ENCODE results near the gene F8.
"Not testable (repeated sequence)": the region's sequence is repeated elsewhere in the genome, so short reads cannot be mapped to it uniquely, and the experiment has no call there.

Gene F8

DNA sequence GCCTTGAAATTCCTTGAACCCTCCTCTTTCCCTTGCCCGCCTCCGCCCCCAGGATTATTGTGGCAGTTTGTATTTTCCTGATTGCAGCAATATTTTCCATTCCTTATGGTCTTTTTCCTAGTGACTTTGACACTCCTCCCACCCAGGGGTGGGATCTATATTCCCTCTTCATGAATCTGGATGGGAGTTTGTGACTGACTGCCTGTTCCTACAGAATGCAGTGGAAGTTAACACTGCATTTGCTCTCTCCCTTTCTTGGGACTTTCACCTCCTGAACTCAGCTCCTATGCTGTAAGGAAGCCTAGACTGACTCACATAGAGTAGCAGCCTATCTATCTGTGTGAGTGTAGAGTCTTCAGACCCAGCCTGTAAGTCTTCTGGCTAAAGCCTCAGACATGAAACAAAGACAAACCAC is 6.4 kb upstream of the F8 start:
- DNase-seq: no peak

DNA sequence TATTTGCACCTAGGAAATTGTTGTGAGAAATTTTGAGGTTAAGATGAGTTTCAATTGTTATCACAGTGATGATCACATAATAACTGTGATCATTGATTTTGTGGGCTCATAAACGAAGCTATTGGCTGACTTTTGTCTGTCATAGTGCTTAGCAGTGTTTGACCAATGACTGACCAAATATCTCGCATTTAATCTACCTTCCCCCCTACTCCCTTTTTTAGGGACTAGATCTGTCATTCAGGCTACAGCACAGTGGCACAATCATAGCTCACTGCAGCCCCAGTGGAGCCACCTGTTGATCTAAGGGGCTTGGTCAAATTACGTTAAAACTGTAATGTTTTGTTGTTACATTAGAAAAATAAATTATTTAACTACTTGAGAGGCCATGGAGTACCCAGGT is 5.6 kb upstream of the F8 start:
- DNase-seq: peak; percentile 8

DNA sequence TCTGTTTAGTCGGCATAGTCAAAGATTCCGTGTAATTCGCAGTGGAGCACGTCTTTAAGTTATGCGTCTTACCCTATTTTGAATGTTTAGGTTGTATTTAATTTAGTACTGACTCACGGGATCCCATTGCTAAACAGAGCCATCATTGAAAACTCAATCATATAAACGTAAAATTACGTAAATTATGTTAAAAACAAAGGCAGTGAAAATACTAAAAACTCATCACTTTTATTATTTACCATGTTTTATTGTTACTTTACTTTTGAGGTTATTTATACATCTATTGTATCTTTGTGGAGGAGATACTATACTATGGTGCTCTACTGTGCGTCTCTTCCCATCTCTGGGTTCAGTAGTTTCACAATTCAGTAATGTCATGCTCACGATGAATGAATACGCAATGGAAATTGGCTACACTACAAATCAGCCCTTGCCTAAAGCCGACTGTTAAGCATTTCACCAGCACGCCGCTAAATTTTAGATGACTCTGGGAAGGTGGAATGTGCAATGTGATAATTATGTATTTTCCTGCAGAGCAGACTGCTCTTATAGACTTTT is 5.1 kb upstream of the F8 start:
- DNase-seq: peak; percentile 44

- peak; percentile 97 for DNase-seq
Measured at GRCh38 chrX:155026727-155027508, 4.4 kb upstream of the F8 start, which contains the start of gene FUNDC2. Gene FUNDC2, plus strand, starts transcription at chrX:155026844. Its CDS starts 95 bp downstream, at chrX:155026939.

GRCh38 chrX:155026420-155026726 is 3.9 kb upstream of the F8 start:
- DNase-seq: no peak

DNA sequence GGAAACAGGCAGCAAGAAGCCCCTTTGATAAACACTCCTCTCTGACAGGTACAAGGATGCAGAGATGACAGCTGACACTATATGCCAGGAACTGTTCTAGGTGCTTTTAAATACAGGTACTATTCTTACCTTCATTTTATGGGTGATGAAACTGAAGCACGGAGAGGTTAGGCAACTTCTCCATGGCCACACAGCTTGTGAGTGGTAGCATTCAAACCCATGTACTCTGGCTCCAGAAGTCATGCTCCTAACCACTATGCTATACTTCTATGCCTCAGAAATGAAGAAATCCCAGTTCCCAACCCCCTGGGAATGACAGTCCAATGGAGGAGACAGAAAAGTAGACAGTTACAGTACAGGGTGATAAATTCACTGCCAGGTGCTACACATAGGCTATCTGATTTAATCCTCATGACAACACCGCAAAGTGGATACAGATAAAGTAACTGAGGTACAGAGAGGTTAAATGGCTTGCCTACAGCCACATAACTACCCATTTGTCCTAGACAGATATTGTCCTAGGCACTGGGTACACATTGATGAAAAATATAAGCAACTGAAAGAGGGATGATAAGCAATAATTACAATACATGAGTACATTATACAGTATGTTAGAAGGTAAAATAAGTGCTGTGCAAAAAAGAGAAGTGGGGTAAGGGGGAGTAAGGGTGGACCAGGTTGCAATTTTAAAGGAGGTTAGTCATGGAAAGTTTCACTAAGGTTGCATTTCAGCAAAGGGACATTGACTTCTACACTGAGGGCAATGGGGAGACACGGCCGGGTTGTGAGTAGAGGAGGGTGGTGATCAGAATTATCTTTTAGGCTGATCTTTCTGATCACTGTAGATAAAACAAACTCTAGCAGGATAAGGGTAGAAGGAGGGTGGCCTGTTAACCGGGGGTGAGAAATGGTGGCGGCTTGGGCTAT is 1.6 kb upstream of the F8 start:
- no peak for DNase-seq

DNA sequence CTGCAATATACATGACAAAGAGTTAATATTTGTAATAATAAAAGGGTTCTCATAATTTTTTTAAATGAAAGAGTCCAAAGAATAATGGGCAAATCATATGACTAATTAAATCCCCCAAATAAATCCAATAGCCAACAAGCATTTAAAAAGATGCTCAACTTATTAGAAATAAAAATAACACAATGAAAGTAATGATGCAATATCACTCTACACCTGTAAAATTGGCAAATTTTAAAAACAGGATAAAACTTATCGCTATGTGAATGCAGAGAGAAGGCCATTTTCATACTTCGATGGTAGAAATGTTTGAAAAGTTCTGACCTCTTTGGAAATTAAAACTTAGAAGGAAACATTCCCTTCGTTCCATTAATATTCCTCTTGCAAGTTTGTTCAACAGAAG is 1.9 kb downstream of the F8 start:
- no peak for DNase-seq

DNA sequence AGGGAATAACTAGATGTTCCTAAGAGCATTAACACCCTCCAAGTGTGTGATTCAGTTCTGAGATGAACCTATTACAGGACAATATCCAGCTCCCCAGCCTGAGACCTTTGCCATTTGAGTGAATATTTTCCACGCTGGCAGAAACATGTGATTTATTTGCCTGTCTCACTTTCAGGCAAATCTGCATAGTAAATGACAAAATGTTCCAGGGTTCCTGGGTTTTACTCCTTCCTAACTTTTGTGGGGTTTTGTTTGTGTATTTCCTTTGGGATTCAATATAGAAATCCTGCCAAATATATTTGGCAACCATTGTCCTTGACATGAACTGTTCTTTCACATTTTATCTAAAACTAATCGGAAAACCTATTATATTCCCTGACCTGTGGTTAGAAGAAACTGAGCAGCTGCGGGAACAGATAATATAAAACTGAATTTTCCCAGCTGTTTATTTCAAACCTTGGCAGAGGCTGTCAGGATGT is 12.5 kb downstream of the F8 start:
- DNase-seq: no peak

GRCh38 chrX:155008578-155008977 is 13.9 kb downstream of the F8 start:
- DNase-seq: not testable (repeated sequence)

DNA sequence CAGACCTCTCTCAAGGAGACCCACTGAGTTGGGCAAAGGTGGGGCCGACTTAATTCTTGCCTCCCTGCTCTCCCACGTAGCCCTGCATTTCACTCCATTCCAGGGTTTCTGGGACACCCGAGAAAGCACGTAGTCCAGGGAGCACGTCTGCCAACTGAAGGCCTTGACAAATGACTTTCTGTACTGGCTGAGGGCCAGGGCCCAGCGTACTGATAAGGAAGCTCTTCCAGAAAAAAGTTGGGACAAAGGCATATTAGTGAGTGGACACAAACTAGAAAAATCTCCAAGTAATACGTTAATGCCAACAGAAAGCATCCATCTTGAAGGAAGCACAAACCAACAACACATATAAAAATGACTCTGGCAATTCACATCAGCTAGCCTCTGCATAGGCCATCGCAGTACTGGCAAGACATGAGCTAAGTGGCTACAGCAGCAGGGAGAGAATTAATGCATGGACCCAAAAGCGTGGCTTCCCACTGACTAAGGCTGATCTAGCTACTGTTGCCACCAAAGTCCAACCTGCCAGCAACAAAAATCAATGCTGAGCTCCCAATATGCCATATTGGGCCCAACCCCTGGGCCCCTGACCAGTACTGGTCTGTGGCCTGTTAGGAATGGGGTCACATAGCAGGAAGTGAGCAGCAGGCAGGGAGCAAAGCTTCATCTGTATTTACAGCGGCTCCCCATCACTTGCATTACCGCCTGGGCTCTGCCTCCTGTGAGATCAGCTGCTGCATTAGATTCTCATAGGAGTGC is 15.4 kb downstream of the F8 start:
- not testable (repeated sequence) for DNase-seq

DNA sequence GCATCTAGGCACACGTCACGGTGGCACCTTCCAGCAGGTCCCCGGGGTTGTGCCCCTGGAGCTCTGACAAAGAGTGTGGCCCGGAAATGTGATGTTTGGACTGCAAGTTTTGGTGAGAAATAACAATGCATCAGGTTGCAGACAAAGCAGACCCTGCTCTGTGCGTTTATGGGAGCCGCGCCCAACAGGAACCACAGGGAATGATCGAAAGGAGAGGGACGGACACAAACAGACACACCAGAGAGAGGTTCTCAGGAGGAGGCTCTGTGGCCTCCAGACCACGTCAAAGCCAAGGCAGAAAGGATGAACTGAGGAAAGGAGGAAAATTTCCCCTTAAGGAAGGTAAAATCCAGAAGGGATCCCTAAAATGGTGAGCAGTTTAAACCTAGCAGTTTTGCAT is 16.1 kb downstream of the F8 start:
- DNase-seq: not testable (repeated sequence)

- no peak for DNase-seq
Measured at GRCh38 chrX:155005190-155005589, 17.3 kb downstream of the F8 start.

- DNase-seq: no peak
Measured at GRCh38 chrX:155001873-155002272, 20.6 kb downstream of the F8 start.

- no peak for DNase-seq
Measured at GRCh38 chrX:155000841-155001240, 21.7 kb downstream of the F8 start.

DNA sequence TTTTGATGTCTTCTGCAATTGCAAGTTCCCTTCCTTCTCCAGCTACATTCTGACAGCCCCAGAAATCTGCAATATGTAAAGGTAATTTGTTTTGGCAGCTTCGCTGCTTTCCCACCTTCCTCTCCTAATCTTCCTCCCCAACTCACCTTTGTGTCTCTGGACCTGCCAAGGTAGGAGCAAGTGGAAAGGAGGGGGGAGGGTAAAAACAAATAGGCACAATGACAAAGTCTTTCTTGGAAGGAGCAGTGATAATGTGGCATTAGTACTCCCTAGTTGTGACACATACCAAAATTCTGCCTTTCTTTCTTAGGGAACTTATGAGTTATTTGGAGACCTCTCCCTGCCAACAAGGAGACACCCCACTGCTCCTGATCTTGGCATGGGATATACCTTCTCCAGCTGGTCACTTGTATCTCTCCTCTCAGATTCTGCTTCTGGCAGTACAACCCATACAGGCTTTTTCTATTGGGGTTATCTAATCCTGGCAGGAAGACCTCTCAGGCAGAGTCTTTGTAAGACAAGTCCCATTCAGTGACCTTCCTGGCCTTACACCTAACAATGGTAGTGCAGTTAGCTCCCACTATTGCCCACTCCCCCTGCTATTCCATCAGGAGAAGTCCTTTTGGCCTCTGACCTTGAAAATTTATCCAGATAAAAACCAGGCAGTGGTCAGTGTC is 24.2 kb downstream of the F8 start:
- no peak for DNase-seq

GRCh38 chrX:154991476-154991875 is 31.0 kb downstream of the F8 start:
- no peak for DNase-seq

GRCh38 chrX:154991039-154991438 is 31.5 kb downstream of the F8 start:
- no peak for DNase-seq

GRCh38 chrX:154990496-154990895 is 32.0 kb downstream of the F8 start:
- no peak for DNase-seq

DNA sequence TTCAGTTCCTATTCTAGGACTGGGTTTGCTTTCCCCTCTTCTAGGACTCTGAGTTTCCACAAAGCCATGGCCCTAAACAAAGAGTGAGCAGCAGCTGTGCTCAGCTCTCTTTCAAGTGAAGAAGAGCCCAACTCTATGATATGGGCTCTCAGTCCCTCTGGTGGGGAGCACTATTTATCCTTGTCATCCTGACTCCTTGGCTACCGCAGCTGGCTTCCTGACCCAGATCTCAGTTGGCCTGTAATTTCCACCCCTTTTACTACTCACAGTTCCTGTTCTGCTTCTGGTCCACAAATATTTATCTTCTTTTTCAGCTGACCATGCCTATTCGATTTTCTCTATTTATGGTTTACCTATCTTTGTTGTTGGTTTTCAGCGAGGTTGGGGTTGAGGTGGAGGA is 33.8 kb downstream of the F8 start:
- no peak for DNase-seq

GRCh38 chrX:154987940-154988339 is 34.6 kb downstream of the F8 start:
- no peak for DNase-seq

GRCh38 chrX:154986826-154987575 is 35.5 kb downstream of the F8 start:
- DNase-seq: no peak

GRCh38 chrX:154981116-154981411 is 41.5 kb downstream of the F8 start:
- no peak for DNase-seq
